NCI-H345 treated with DMSO at 0.1 percent for 48 hours (cell line): ENCODE data around the gene MAGEA9.
A peak's percentile ranks its signal among the peaks of the same experiment; 100 is the strongest.
"Not testable (repeated sequence)": the region's sequence is repeated elsewhere in the genome, so short reads cannot be mapped to it uniquely, and the experiment has no call there.

Experiments
- DNase-seq: peaks from one replicate; lab custom pipeline; 2025; ENCODE audit not compliant: unreplicated experiment; lab: John Stamatoyannopoulos, UW

Gene MAGEA9

DNA sequence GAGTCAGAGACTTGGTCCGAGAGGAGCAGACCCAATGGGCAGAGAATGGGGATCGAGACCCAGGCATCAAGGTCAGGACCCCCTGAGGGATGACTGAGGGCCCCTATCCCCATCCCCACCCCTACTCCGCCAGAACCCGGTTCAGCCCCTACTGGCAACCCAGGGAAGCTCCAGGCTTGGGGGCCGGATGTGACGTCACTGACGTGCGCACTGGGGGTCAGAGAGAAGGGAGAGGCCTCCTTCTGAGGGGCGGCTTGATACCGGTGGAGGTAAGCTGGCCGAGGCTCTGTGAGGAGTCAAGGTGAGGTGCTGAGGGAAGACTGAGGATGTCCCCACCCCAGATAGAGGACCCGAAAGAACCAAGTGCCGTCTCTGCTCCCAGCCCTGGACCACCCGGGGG, at the start of gene MAGEA9:
Gene MAGEA9, plus strand, starts transcription at position 204 of the 400 bp plus-strand sequence. CDS start 4,281 bp downstream, outside the sequence.
- not testable (repeated sequence) for DNase-seq

GRCh38 chrX:149742269-149742668, 39.5 kb upstream of the MAGEA9 start:
- not testable (repeated sequence) for DNase-seq

- not testable (repeated sequence) for DNase-seq
Observed at GRCh38 chrX:149746390-149747007, 35.2 kb upstream of the MAGEA9 start.

DNA sequence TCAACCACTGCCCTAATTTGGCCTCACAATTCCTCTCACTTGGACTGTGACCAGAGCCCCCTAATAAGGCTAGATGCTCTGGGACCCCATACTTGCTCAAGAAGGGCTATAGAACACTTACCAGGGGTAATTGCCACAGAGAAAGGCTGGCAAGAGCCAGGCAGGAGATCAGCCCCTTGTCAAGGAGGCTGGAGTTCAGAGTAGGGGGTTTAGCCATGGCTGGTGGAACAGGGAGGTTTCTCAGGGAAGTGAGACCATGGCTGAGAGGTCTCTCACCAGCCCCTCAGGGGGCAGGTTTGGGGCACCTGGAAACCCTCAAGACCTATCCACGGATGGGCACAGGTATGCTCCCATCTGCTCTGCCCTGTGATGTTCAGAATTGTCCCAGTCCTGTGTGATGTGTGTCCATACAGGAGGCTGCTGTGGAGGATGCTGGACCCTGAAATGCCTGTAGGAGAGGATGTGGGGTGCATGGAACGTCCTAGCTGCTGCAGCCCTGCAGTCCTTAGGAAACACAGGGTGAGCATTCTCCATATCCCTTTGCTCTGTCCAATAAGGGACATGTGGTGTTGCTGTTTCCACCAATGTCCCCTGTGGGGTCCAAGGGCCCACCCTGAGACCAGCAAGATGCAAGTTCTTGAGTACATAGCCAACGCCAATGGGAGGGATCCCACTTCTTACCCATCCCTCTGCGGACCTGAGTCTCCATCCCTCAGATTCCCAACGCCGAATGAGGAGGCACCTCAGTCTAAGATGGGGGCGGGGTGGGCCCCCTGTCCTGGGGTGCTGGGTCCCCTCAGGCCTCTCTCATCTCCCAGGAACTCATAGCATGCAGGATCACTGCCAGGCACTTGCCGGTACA, 24.3 kb upstream of the MAGEA9 start:
- no peak for DNase-seq

DNA sequence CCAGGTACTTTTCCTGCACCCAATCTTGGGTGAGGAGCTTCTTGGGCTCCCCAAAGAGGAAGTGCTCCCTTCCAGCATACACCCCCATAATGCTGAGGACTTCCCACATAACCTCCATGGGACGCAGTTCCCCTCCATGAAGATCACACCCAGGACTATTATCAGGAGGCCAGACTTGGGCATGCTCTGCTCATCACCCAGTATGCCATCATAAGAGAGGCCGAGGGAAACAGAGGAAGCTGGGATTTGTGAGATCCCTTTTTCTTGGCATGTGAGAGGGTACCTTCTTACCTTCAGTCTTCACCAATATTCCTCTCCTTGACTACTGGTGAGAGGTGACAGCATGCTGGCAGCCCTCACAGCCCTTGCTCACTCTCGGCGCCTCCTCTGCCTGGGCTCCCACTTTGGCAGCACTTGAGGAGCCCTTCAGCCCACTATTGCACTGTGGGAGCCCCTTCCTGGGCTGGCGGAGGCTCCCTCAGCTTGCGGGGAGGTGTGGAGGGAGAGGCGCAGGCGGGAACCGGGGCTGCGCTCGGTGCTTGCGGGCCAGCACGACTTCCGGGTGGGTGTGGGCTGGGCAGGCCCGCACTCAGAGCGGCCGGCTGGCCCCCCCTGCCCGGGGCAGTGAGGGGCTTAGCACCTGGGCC, 23.5 kb upstream of the MAGEA9 start:
- DNase-seq: no peak

- DNase-seq: not testable (repeated sequence)
Observed at GRCh38 chrX:149758715-149759078, 23.0 kb upstream of the MAGEA9 start.

- DNase-seq: no peak
Observed at GRCh38 chrX:149759824-149760223, 21.9 kb upstream of the MAGEA9 start.

DNA sequence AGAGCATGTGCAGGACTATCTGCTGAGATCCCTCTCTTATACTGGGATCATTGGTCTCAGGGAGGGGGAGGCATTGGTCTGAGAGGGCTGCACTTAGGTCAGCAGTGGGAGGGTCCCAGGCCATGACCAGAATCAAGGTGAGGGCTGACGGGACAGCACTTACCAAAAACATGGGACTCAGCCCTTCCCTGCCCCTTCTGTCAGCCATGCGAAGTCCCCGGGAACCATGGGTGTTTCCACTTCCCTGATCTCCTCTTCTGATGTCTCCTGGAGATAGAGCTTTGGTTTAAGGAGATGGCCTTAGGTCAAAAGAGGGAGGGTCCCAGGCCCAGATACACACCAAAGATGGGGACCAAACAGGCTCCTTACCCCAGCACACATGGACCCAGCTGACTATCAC, 20.8 kb upstream of the MAGEA9 start:
- no peak for DNase-seq

DNA sequence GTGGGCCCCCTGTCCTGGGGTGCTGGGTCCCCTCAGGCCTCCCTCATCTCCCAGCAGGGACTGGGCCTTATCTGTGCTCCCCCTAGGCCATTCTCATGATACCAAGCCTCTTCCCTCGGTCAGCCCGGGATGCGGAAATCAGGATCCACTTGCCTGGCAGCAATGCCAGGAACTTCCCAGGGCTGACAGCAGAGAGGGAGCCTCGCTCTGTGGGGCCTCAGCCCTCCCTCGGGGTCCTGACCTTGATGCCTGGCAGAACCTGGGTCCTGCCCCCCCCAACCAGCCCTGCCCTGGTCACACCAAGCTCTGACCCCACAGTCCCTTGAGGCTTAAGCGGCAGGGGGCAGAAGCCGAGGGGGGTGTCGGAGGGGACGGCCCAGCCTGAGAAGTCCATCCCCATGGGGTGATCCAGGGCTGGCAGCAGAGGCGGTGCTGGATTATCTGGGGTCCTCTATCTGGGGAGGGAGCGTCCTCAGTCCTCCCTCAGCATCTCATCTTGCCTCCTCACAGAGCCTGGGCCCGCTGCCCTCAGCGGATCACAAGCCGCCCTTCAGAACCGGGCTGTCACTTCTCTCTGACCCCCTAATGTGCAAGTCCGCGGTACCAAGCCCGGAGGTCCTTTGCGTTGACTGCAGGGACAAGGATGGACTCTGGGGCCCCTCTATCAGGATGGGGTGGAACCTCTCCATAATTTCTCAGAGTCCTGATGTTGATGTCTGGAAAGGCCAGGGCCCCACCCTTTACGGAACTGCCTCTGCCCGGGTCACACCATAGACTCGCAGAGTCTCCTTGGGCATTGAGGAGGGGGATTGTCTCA, 19.7 kb upstream of the MAGEA9 start:
- DNase-seq: not testable (repeated sequence)

- DNase-seq: no peak
Observed at GRCh38 chrX:149762696-149763614, 18.8 kb upstream of the MAGEA9 start.

- DNase-seq: not testable (repeated sequence)
Observed at GRCh38 chrX:149770344-149770743, 11.4 kb upstream of the MAGEA9 start.

- DNase-seq: not testable (repeated sequence)
Observed at GRCh38 chrX:149773026-149773425, 8.7 kb upstream of the MAGEA9 start.

GRCh38 chrX:149773768-149774167, 8.0 kb upstream of the MAGEA9 start, which contains the start of gene HSFX1:
HSFX1 (plus strand) TSS chrX:149774068; CDS start chrX:149774682, 614 bp downstream.
- not testable (repeated sequence) for DNase-seq

DNA sequence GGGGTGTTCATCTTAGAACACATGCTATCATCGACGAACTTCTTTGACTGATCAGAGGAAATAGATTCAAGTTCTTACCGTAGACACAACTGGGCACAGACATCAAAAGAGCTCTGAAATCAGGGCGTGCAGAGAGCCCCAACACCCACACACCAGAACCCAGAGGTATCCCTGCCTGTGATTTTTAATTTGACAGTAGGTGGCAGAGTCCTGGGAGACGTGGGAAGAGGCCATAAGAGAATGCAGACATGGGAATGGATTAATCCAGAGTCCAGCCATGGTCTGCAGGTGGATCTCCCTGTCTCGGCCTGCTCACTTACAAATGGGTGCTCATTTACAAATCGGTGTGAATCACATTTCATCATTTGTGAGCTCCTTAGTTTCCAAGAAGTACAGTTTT, 3.7 kb upstream of the MAGEA9 start:
- not testable (repeated sequence) for DNase-seq

DNA sequence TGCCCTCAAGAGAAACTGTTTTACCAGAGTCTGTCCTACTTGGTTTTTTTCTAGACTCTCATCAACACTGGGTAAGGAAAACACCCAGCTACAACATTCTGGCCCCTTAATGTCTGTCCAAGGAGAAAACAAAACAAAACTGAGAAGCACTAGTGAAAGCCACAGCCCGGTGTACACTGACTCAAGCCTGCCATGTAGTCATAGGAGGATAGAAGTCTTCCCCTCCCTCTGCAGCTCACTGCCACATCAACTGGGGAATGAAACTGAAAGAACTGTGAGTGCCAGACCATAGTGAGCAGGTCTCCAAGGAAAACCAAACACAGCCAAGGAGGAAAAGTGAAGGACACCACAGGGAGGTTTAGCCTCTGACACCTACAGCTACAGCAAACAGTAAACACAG, 13.8 kb downstream of the MAGEA9 start:
- not testable (repeated sequence) for DNase-seq

DNA sequence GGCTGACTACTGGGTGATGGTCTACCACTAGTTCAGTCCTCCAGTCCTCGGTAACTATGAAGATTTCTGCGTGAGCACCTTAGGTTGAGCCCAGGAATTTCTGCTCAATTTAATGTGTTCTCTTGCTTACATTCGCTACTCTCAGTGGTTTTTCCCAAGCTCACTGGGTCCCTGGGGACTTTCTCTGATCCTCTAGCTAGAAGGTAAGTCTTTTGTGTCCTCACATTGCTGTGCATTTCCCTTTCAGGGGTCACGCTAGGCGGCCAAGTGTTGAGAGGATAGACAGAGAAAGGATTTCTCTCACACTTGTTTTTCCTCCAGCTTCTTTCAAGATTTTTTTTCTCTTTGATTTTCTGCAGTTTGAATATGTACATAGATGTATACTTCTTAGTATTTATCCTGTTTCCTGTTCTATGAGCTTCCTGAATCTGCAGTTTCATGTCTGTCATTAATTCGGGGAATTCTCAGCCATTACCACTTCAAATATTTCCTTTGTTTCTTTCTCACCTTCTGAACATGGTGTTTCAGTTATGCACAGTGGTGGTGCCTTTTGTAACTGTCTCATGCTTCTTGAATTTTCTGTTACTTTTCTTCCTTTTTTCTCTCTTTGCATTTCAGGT, 17.5 kb downstream of the MAGEA9 start:
- no peak for DNase-seq

DNA sequence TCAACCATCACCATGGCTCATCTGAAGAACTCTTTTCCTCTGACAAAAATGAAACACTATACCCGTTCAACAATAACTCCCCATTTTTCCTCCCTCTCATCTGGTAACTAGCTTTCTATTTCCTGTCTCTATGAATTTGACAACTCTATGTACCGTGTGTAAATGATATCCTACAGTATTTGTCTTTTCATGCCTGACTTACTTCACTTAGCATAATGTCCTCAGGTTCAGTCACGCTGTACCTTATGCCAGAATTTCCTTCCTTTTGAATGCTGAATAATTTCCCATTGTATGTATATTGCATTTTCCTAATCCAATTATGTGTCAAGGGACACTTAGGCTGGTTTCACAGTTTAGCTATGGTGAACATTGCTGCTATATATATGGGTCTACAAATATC, 18.2 kb downstream of the MAGEA9 start:
- peak; percentile 62 for DNase-seq

- no peak for DNase-seq
Observed at GRCh38 chrX:149803458-149804062, 21.8 kb downstream of the MAGEA9 start.

DNA sequence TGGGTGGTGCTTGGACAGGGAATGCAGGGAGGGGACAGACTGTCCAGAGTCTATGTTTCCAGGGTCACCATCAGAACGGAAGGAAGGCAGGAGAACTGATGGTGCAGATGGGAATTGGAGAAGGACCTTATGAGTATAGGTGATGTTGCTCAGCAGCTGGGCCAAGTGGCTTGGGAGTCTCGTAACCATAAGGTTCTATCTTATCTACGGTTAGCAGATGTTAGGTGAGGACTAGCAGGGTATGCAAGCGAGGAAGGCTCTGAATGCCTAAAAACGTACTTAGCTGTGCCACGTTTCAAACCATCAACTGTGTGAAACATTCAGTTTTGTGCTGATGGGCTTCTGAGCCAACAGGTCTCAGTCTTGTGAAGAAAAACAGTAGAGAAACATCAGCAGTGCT, 22.4 kb downstream of the MAGEA9 start:
- no peak for DNase-seq
